ENCODE measurements around the gene CTXND1.

- TF ChIP-seq, protein P1, sequence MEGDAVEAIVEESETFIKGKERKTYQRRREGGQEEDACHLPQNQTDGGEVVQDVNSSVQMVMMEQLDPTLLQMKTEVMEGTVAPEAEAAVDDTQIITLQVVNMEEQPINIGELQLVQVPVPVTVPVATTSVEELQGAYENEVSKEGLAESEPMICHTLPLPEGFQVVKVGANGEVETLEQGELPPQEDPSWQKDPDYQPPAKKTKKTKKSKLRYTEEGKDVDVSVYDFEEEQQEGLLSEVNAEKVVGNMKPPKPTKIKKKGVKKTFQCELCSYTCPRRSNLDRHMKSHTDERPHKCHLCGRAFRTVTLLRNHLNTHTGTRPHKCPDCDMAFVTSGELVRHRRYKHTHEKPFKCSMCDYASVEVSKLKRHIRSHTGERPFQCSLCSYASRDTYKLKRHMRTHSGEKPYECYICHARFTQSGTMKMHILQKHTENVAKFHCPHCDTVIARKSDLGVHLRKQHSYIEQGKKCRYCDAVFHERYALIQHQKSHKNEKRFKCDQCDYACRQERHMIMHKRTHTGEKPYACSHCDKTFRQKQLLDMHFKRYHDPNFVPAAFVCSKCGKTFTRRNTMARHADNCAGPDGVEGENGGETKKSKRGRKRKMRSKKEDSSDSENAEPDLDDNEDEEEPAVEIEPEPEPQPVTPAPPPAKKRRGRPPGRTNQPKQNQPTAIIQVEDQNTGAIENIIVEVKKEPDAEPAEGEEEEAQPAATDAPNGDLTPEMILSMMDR (IDR thresholded peaks at IDR 0.05; ENCODE audit: low read depth, low read length): no peak
- no peak for TF ChIP-seq EZH2phosphoT487 (IDR thresholded peaks at IDR 0.05; ENCODE audit: low read depth)
Observed at GRCh38 chr15:80265021-80265420, 13.0 kb upstream of the CTXND1 start.
